Right ventricle myocardium inferior (tissue), 1 donor: ENCODE results near the gene KCNH6. TPM values are rescaled to one million over a fixed set of nuclear protein-coding genes. Genes with fewer than 3 reads are reported as not detected.

Experiments
- ATAC-seq: fragments of 200-7000 bp; cut with Tn5 transposase; one replicate; pipeline ENCODE4 v1.9.1; 2020; ENCODE audit warnings: mild to moderate bottlenecking, moderate library complexity
- DNase-seq: peaks from one replicate; pipeline ENCODE4 v3.0.0; 2021; ENCODE audit errors: missing footprints
- intact Hi-C: fragments of 100-400 bp; cut with DNase I; formaldehyde crosslinking; loops from one replicate; pipeline ENCODE4 v1.11.0; 2022
- total RNA-seq: library from RNA; stranded (reverse); fragmentation: NEBNext Ultra II Directional; extraction: Animal tissue kit (Norgen Biotek cat#: 25700); gene quantifications from one replicate; pipeline ENCODE4 v1.2.1, GENCODE V29; 2021
- donor health status: DM: no; HTN: yes; CAD: no; lungs with severe emphysema.

The KCNH6 gene
- total RNA-seq, 1 donor from 2014 or later, result not detected

- intact Hi-C loops, result no loop called here
- DNase-seq, result no peak
- no peak for ATAC-seq
These were observed 20.8 kb downstream of the KCNH6 start for GRCh38 chr17:63543822-63544420.

- intact Hi-C loops, result no loop called here
- ATAC-seq (no peak), DNase-seq (no peak)
These were observed 21.5 kb downstream of the KCNH6 start for GRCh38 chr17:63544467-63545301.

- DNase-seq (no peak), ATAC-seq (no peak)
- intact Hi-C loops, result no loop called here
These were observed 23.3 kb downstream of the KCNH6 start for GRCh38 chr17:63546308-63547082.

- DNase-seq (no peak), ATAC-seq (no peak)
- intact Hi-C loops, result no loop called here
These were observed 23.9 kb downstream of the KCNH6 start for GRCh38 chr17:63547083-63547523.

GRCh38 chr17:63549289-63549945, 26.3 kb downstream of the KCNH6 start:
- DNase-seq (no peak), ATAC-seq (no peak)
- intact Hi-C loops, result no loop called here

GRCh38 chr17:63549946-63550816, 27.0 kb downstream of the KCNH6 start, which contains the start of gene DCAF7:
Gene DCAF7, plus strand, starts transcription at chr17:63550477. Its CDS starts 201 bp downstream, at chr17:63550678.
- ATAC-seq, result peak; percentile 99
- intact Hi-C loops, result loop anchor here (5.0 kb wide), 2 partner anchors 52 to 118 kb away; partner anchors contain the start of gene TACO1
- DNase-seq, result peak; percentile 98

GRCh38 chr17:63550817-63551639, 27.9 kb downstream of the KCNH6 start:
- DNase-seq, result no peak
- intact Hi-C loops, result loop anchor here (5.0 kb wide), 2 partner anchors 51 to 119 kb away; partner anchors contain the start of gene TACO1
- ATAC-seq, result no peak

GRCh38 chr17:63552211-63552610, 29.1 kb downstream of the KCNH6 start:
- ATAC-seq, result no peak
- intact Hi-C loops, result loop anchor here (5.0 kb wide), 2 partner anchors 50 to 120 kb away; partner anchors contain the start of gene TACO1
- DNase-seq, result no peak

- intact Hi-C loops, result no loop called here
- ATAC-seq (no peak), DNase-seq (no peak)
These were observed 32.5 kb downstream of the KCNH6 start for GRCh38 chr17:63555500-63556156.

GRCh38 chr17:63557416-63557815, 34.3 kb downstream of the KCNH6 start:
- ATAC-seq (no peak), DNase-seq (no peak)
- intact Hi-C loops, result no loop called here

- DNase-seq (no peak), ATAC-seq (no peak)
- intact Hi-C loops, result no loop called here
These were observed 35.3 kb downstream of the KCNH6 start for GRCh38 chr17:63558441-63558840.

GRCh38 chr17:63561819-63562218, 38.7 kb downstream of the KCNH6 start:
- DNase-seq (no peak), ATAC-seq (no peak)
- intact Hi-C loops, result no loop called here

GRCh38 chr17:63563339-63563738, 40.2 kb downstream of the KCNH6 start:
- intact Hi-C loops, result no loop called here
- ATAC-seq (no peak), DNase-seq (no peak)

- intact Hi-C loops, result no loop called here
- DNase-seq (no peak), ATAC-seq (no peak)
These were observed 41.4 kb downstream of the KCNH6 start for GRCh38 chr17:63564562-63564961.

GRCh38 chr17:63567229-63567628, 44.1 kb downstream of the KCNH6 start:
- intact Hi-C loops, result no loop called here
- ATAC-seq (no peak), DNase-seq (no peak)

GRCh38 chr17:63568563-63568962, 45.4 kb downstream of the KCNH6 start:
- DNase-seq, result no peak
- intact Hi-C loops, result no loop called here
- no peak for ATAC-seq
